ENCODE data around the gene ANKH.

- no peak for TF ChIP-seq CTCF (conservative IDR thresholded peaks at IDR 0.05 in 1 of 2, IDR thresholded peaks at IDR 0.05 in 1 of 2; ENCODE audit: extremely low read depth in 1 of 2, insufficient read depth in 1 of 2, low read depth in 1 of 2, low read length in 2 of 2)
- no peak for TF ChIP-seq EZH2 (IDR thresholded peaks at IDR 0.05; ENCODE audit: borderline replicate concordance, low read length)
Observed at GRCh38 chr5:14920121-14920520, 48.5 kb upstream of the ANKH start.
